ENCODE data around the gene TCF15. TPM values are rescaled to one million over a fixed set of nuclear protein-coding genes. Genes with fewer than 3 reads are reported as not detected.

TCF15 gene
- total RNA-seq, 1 donor from 2014 or later = not detected

DNA sequence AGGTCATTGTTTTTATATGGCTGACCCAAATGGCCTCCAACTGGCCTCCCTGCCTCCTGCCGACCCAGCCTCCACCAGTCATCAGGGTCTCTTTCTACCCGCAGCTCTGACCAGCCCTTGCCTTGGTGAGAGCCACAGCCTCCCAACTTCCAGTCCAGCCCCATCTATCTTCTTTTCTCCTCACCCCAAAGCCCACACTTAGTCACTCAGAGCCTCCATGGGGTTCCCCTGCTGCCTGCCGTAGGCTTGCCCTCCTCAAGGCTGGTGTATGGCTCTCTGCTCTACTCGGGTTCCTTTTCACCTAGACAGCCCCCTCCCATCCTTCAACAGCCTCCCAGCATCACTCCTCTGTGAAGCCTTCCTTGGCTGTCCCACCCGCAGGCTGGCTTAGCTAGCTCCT lies 18.2 kb downstream of the TCF15 start:
- no peaks in the 10 kb centered on the region for H3K9me3 ChIP-seq
- H3K27me3 ChIP-seq = no peaks in the 10 kb centered on the region
- H3K36me3 ChIP-seq = no peaks in the 10 kb centered on the region
- DNase-seq (ENCODE audit: extremely low spot score in 2 of 2) = no peak
- no peak overlapping the region for H3K27ac ChIP-seq
- no peaks in the 10 kb centered on the region for H3K4me1 ChIP-seq
- no peak overlapping the region for H3K4me3 ChIP-seq
- intact Hi-C loops (cut with DNase I) = no loop called here
- TF ChIP-seq POLR2A (IDR thresholded peaks at IDR 0.05) (no peak), CTCF (IDR thresholded peaks at IDR 0.05) (no peak), POLR2AphosphoS5 (IDR thresholded peaks at IDR 0.05; ENCODE audit: insufficient read depth in 1 of 2, low read depth in 1 of 2) (no peak)

- DNase-seq (ENCODE audit: extremely low spot score in 2 of 2) = no peak
- no peak overlapping the region for H3K27ac ChIP-seq
Measured at GRCh38 chr20:588932-589672, 21.0 kb downstream of the TCF15 start.

GRCh38 chr20:588476-588875 lies 21.6 kb downstream of the TCF15 start:
- Histone ChIP-seq H3K9me3 (no peaks in the 10 kb centered on the region), H3K4me1 (no peaks in the 10 kb centered on the region), H3K36me3 (no peaks in the 10 kb centered on the region), H3K27me3 (no peaks in the 10 kb centered on the region), H3K27ac (no peak overlapping the region), H3K4me3 (no peak overlapping the region)
- intact Hi-C loops (cut with DNase I) = no loop called here
- no peak for DNase-seq (ENCODE audit: extremely low spot score in 2 of 2)
- TF ChIP-seq POLR2A (IDR thresholded peaks at IDR 0.05) = no peak
- peak in 1 of 2 donors; percentile 35 for TF ChIP-seq POLR2AphosphoS5 (IDR thresholded peaks at IDR 0.05; ENCODE audit: insufficient read depth in 1 of 2, low read depth in 1 of 2)

More at GRCh38 chr20:588932-589672, 21.0 kb downstream of the TCF15 start:
- no peaks in the 10 kb centered on the region for H3K36me3 ChIP-seq
- H3K4me1 ChIP-seq = no peaks in the 10 kb centered on the region
- intact Hi-C loops (cut with DNase I) = no loop called here
- H3K9me3 ChIP-seq = no peaks in the 10 kb centered on the region
- H3K4me3 ChIP-seq = no peak overlapping the region
- TF ChIP-seq CTCF (IDR thresholded peaks at IDR 0.05) (no peak), POLR2AphosphoS5 (IDR thresholded peaks at IDR 0.05; ENCODE audit: insufficient read depth in 1 of 2, low read depth in 1 of 2) (no peak), POLR2A (IDR thresholded peaks at IDR 0.05) (no peak)
- no peaks in the 10 kb centered on the region for H3K27me3 ChIP-seq

- no peaks in the 10 kb centered on the region for H3K27me3 ChIP-seq
- no peaks in the 10 kb centered on the region for H3K4me1 ChIP-seq
- TF ChIP-seq POLR2AphosphoS5 (IDR thresholded peaks at IDR 0.05; ENCODE audit: insufficient read depth in 1 of 2, low read depth in 1 of 2) (no peak), CTCF (IDR thresholded peaks at IDR 0.05) (no peak), POLR2A (IDR thresholded peaks at IDR 0.05) (no peak)
- H3K27ac ChIP-seq = no peak overlapping the region
- DNase-seq (ENCODE audit: extremely low spot score in 2 of 2) = no peak
- H3K36me3 ChIP-seq = no peaks in the 10 kb centered on the region
- no peak overlapping the region for H3K4me3 ChIP-seq
- intact Hi-C loops (cut with DNase I) = no loop called here
- no peaks in the 10 kb centered on the region for H3K9me3 ChIP-seq
Measured at GRCh38 chr20:584971-585301, 25.2 kb downstream of the TCF15 start.

DNA sequence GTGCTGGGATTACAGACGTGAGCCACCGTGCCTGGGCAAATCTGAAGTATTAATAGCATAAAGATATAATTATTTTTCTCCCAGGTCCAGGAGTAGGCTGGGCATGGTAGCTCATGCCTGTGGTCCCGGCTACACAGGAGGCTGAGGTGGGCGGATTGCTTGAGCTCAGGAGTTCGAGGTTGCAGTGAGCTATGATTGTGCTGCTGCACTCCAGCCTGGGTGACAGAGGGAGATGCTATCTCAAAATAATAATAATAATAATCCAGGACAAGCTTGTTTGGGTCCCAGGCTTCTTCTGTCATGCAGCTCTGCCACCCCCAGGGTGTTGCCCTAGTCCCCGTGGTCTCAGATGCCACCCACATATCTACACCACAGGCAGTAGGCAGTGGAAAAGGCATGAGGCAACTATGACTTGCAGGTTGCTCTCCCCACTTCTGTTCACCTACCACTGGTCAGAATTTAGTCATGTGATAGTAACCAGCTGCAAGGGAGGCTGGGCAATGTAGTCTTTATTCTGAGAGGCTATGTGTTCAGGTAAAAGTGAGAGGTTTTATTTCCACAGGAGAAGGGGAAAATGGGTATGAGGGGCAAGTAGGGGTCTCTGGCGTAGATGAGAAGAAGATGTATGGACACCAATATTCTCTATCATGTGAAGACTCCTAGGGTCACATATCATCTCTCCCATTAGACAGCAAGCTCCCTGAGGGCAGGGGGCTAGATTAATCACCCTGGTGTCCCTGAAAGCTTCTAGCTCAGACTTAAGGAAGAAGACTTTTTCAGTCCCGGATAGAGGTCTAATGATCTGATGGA lies 25.7 kb downstream of the TCF15 start:
- H3K4me3 ChIP-seq = no peak overlapping the region
- H3K27ac ChIP-seq = no peak overlapping the region
- intact Hi-C loops (cut with DNase I) = no loop called here
- no peaks in the 10 kb centered on the region for H3K4me1 ChIP-seq
- no peaks in the 10 kb centered on the region for H3K9me3 ChIP-seq
- no peaks in the 10 kb centered on the region for H3K27me3 ChIP-seq
- no peaks in the 10 kb centered on the region for H3K36me3 ChIP-seq
- DNase-seq (ENCODE audit: extremely low spot score in 2 of 2) = no peak
- TF ChIP-seq CTCF (IDR thresholded peaks at IDR 0.05) = no peak
- no peak for TF ChIP-seq POLR2AphosphoS5 (IDR thresholded peaks at IDR 0.05; ENCODE audit: insufficient read depth in 1 of 2, low read depth in 1 of 2)
- no peak for TF ChIP-seq POLR2A (IDR thresholded peaks at IDR 0.05)
